ENCODE measurements around the gene KCNV2.

Gene KCNV2

DNA sequence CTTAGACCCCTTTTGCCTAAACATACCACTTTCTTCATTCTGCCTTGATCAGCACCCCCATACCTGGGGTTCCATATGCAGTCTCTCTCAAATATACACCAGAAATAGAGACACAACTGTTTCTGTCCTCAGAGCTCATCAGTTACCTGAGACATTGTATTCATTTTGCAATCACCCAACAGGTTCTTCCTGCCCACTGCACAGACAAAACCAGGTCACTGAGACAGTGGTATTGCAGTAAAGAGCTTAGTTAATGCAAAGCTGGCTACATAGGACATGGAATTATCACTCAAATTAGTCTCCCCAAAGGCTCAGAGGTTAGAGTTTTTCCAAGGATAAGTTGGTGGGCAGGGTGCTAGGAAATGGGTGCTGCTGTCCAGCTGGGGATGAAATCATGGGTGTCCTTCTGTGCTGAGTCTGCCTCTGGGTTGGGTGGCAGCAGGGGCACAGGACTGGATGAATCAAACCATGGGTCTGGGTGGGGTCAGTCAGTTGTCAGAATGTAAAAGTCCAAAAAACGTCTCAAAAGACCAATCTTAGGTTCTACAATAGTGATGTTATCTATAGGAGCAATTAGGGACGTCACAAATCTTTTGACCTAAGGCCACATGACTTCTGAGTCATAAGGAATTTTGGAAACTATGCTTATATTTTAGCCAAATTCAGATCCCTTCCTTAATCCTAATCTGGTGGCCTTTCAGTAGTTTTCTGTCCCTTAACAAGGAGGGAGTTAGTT, 41.0 kb downstream of the KCNV2 start:
- Histone ChIP-seq H3K27ac (ENCODE audit: low read depth, low read length) (no peak overlapping the region), H3K9me2 (replicated peaks; ENCODE audit: insufficient read depth, low read length) (no peaks in the 10 kb centered on the region), H3K9ac (ENCODE audit: low read length) (no peak overlapping the region), H3F3A (ENCODE audit: insufficient read depth) (no peaks in the 10 kb centered on the region), H2AFZ (ENCODE audit: low read depth, low read length, severe bottlenecking) (no peak overlapping the region), H3K4me2 (ENCODE audit: low read depth, low read length, poor library complexity, severe bottlenecking) (no peak overlapping the region), H3K79me2 (ENCODE audit: insufficient read depth, low read length) (0 out of 2 replicates have a peak, but pooled peaks cover 2% of the 10 kb centered on the region), H3K9me3 (ENCODE audit: insufficient read depth, low read length) (no peaks in the 10 kb centered on the region), H3K4me3 (ENCODE audit: insufficient read depth, low read length, poor library complexity, severe bottlenecking) (no peak overlapping the region), H3K27me3 (ENCODE audit: low read length) (no peaks in the 10 kb centered on the region), H3K36me3 (ENCODE audit: low read length) (peaks cover 3% of the 10 kb centered on the region; the same call in 1 of the 2 replicates), H4K20me1 (ENCODE audit: low read depth, low read length) (no peaks in the 10 kb centered on the region)
- no peak for TF ChIP-seq EZH2phosphoT487 (conservative IDR thresholded peaks at IDR 0.05; ENCODE audit: low read length)
- TF ChIP-seq, protein P1, sequence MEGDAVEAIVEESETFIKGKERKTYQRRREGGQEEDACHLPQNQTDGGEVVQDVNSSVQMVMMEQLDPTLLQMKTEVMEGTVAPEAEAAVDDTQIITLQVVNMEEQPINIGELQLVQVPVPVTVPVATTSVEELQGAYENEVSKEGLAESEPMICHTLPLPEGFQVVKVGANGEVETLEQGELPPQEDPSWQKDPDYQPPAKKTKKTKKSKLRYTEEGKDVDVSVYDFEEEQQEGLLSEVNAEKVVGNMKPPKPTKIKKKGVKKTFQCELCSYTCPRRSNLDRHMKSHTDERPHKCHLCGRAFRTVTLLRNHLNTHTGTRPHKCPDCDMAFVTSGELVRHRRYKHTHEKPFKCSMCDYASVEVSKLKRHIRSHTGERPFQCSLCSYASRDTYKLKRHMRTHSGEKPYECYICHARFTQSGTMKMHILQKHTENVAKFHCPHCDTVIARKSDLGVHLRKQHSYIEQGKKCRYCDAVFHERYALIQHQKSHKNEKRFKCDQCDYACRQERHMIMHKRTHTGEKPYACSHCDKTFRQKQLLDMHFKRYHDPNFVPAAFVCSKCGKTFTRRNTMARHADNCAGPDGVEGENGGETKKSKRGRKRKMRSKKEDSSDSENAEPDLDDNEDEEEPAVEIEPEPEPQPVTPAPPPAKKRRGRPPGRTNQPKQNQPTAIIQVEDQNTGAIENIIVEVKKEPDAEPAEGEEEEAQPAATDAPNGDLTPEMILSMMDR (IDR thresholded peaks at IDR 0.05; ENCODE audit: insufficient read depth, low read length, poor library complexity, severe bottlenecking) = no peak

- no peak for TF ChIP-seq EZH2phosphoT487 (conservative IDR thresholded peaks at IDR 0.05; ENCODE audit: low read length)
- TF ChIP-seq, protein P1 (IDR thresholded peaks at IDR 0.05; ENCODE audit: insufficient read depth, low read length, poor library complexity, severe bottlenecking) = no peak
- no peaks in the 10 kb centered on the region for H3K9me3 ChIP-seq (ENCODE audit: insufficient read depth, low read length)
- peaks cover 3% of the 10 kb centered on the region; the same call in 1 of the 2 replicates for H3K36me3 ChIP-seq (ENCODE audit: low read length)
Observed at GRCh38 chr9:2758898-2759510, 41.7 kb downstream of the KCNV2 start.

GRCh38 chr9:2761424-2761823, 44.1 kb downstream of the KCNV2 start:
- Histone ChIP-seq H3K79me2 (ENCODE audit: insufficient read depth, low read length) (no peaks in the 10 kb centered on the region), H3K9me2 (replicated peaks; ENCODE audit: insufficient read depth, low read length) (no peaks in the 10 kb centered on the region), H3K27me3 (ENCODE audit: low read length) (no peaks in the 10 kb centered on the region), H3K4me2 (ENCODE audit: low read depth, low read length, poor library complexity, severe bottlenecking) (no peak overlapping the region), H3K9me3 (ENCODE audit: insufficient read depth, low read length) (no peaks in the 10 kb centered on the region), H4K20me1 (ENCODE audit: low read depth, low read length) (no peaks in the 10 kb centered on the region), H3K36me3 (ENCODE audit: low read length) (no peaks in the 10 kb centered on the region; the same call in 1 of the 2 replicates), H3K9ac (ENCODE audit: low read length) (no peak overlapping the region), H3K27ac (ENCODE audit: low read depth, low read length) (no peak overlapping the region), H3K4me3 (ENCODE audit: insufficient read depth, low read length, poor library complexity, severe bottlenecking) (no peak overlapping the region), H2AFZ (ENCODE audit: low read depth, low read length, severe bottlenecking) (no peak overlapping the region), H3F3A (ENCODE audit: insufficient read depth) (no peaks in the 10 kb centered on the region)
- TF ChIP-seq, protein P1 (IDR thresholded peaks at IDR 0.05; ENCODE audit: insufficient read depth, low read length, poor library complexity, severe bottlenecking) = no peak
- no peak for TF ChIP-seq EZH2phosphoT487 (conservative IDR thresholded peaks at IDR 0.05; ENCODE audit: low read length)

More at GRCh38 chr9:2758898-2759510, 41.7 kb downstream of the KCNV2 start:
- Histone ChIP-seq H3K9me2 (replicated peaks; ENCODE audit: insufficient read depth, low read length) (no peaks in the 10 kb centered on the region), H2AFZ (ENCODE audit: low read depth, low read length, severe bottlenecking) (no peak overlapping the region), H3K27ac (ENCODE audit: low read depth, low read length) (no peak overlapping the region), H4K20me1 (ENCODE audit: low read depth, low read length) (no peaks in the 10 kb centered on the region), H3K27me3 (ENCODE audit: low read length) (no peaks in the 10 kb centered on the region), H3K79me2 (ENCODE audit: insufficient read depth, low read length) (no peaks in the 10 kb centered on the region), H3K9ac (ENCODE audit: low read length) (no peak overlapping the region), H3K4me2 (ENCODE audit: low read depth, low read length, poor library complexity, severe bottlenecking) (no peak overlapping the region), H3F3A (ENCODE audit: insufficient read depth) (no peaks in the 10 kb centered on the region), H3K4me3 (ENCODE audit: insufficient read depth, low read length, poor library complexity, severe bottlenecking) (no peak overlapping the region)

Data from SU-DHL-6 (cell line).